ENCODE results near the gene E4F1.

E4F1 gene

GRCh38 chr16:2250652-2251295, 27.4 kb downstream of the E4F1 start:
- TF ChIP-seq MAX (IDR thresholded peaks at IDR 0.05; ENCODE audit: low read depth, low read length), result no peak
- no peak for TF ChIP-seq POLR2A (IDR thresholded peaks at IDR 0.05; ENCODE audit: extremely low read depth, insufficient read length)
- TF ChIP-seq, protein P1, sequence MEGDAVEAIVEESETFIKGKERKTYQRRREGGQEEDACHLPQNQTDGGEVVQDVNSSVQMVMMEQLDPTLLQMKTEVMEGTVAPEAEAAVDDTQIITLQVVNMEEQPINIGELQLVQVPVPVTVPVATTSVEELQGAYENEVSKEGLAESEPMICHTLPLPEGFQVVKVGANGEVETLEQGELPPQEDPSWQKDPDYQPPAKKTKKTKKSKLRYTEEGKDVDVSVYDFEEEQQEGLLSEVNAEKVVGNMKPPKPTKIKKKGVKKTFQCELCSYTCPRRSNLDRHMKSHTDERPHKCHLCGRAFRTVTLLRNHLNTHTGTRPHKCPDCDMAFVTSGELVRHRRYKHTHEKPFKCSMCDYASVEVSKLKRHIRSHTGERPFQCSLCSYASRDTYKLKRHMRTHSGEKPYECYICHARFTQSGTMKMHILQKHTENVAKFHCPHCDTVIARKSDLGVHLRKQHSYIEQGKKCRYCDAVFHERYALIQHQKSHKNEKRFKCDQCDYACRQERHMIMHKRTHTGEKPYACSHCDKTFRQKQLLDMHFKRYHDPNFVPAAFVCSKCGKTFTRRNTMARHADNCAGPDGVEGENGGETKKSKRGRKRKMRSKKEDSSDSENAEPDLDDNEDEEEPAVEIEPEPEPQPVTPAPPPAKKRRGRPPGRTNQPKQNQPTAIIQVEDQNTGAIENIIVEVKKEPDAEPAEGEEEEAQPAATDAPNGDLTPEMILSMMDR (IDR thresholded peaks at IDR 0.05; ENCODE audit: low read depth, low read length), result no peak
- TF ChIP-seq MYC (IDR thresholded peaks at IDR 0.05; ENCODE audit: low read depth, low read length), result no peak
- peak overlapping the region; percentile 76 for H3K4me3 ChIP-seq (ENCODE audit: low read depth, low read length)
- no peak for DNase-seq (ENCODE audit: low read depth)

DNA sequence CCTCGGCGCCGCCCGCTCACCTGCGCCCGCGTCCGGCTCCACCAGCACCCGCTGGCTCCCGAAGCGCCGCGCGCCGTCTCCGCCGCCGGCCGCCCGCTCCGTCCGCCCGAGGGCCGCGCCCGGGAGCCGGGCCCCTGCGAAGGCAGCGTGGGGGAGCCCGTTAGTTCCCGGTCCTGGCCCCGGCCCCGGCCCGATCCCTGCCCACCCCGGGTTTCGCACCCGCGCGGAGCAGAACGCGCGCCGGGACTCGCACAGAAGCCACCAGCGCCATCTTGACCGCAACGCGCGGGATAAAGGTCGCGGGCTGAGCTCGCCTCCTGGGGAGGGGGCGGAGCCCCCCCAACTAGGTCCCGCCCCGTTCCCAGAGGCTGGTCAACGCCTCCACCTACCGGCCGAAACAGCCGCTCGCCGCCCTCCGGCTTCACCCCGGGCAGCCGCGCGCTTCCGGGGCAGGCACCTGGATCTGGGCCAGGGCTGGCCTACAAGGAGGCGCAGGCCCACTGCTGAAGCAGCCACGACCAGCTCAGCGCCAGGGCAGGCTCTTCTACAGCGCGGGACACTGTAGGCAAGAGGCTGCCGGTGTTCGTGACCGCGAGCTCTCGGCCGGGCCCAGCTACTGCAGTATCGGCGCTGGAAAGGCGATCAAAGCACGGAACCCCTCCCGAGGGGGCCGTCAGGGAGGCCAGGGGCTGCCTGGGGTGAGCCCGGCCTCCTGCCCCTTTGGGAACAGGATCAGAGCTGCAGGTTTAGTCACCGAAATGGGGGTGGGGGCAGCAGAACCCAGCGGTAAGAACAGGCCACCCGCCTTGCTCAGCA, 28.1 kb downstream of the E4F1 start, which contains the start of gene ECI1:
Gene ECI1, minus strand, starts transcription at position 292 of the 816 bp plus-strand sequence. Its CDS starts 21 bp downstream, at position 271.
- TF ChIP-seq MAX (IDR thresholded peaks at IDR 0.05; ENCODE audit: low read depth, low read length) (peak; percentile 73), MYC (IDR thresholded peaks at IDR 0.05; ENCODE audit: low read depth, low read length) (peak; percentile 71), POLR2A (IDR thresholded peaks at IDR 0.05; ENCODE audit: extremely low read depth, insufficient read length) (peak; percentile 77)
- TF ChIP-seq, protein P1 (IDR thresholded peaks at IDR 0.05; ENCODE audit: low read depth, low read length), result peak; percentile 29
- H3K4me3 ChIP-seq (ENCODE audit: low read depth, low read length), result peak within 1 kb of the TSS; percentile 76
- peak; percentile 96 for DNase-seq (ENCODE audit: low read depth)

GRCh38 chr16:2252806-2253148, 29.4 kb downstream of the E4F1 start:
- TF ChIP-seq, protein P1 (IDR thresholded peaks at IDR 0.05; ENCODE audit: low read depth, low read length), result no peak
- TF ChIP-seq MAX (IDR thresholded peaks at IDR 0.05; ENCODE audit: low read depth, low read length) (no peak), POLR2A (IDR thresholded peaks at IDR 0.05; ENCODE audit: extremely low read depth, insufficient read length) (no peak), MYC (IDR thresholded peaks at IDR 0.05; ENCODE audit: low read depth, low read length) (no peak)

DNA sequence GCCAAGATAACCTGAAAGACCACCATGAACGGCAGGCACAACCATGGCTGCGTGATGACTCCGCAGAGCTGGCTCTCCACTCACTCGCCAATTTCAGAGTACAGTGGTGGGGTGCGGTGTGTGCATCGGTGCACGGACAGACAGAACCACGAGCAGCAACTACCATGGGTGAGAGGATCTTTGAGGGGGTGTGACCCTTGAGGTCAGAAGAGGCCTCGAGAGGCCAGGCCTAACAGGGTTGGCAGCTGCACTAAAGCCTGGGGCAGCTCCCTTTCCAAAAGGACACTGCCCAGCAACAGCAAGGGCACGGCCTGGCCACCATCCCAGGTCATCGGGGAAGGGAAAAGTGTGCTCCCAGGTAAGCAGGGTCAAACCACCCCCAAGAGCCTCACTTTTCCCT, 29.9 kb downstream of the E4F1 start:
- H3K4me3 ChIP-seq (ENCODE audit: low read depth, low read length), result no peak overlapping the region
- DNase-seq (ENCODE audit: low read depth), result no peak
- no peak for TF ChIP-seq MYC (IDR thresholded peaks at IDR 0.05; ENCODE audit: low read depth, low read length)
- no peak for TF ChIP-seq POLR2A (IDR thresholded peaks at IDR 0.05; ENCODE audit: extremely low read depth, insufficient read length)
- TF ChIP-seq, protein P1 (IDR thresholded peaks at IDR 0.05; ENCODE audit: low read depth, low read length), result no peak

More at GRCh38 chr16:2252806-2253148, 29.4 kb downstream of the E4F1 start:
- no peak for DNase-seq (ENCODE audit: low read depth)
- no peak overlapping the region for H3K4me3 ChIP-seq (ENCODE audit: low read depth, low read length)

GRCh38 chr16:2256531-2257140, 33.2 kb downstream of the E4F1 start:
- no peak for TF ChIP-seq MYC (IDR thresholded peaks at IDR 0.05; ENCODE audit: low read depth, low read length)
- TF ChIP-seq POLR2A (IDR thresholded peaks at IDR 0.05; ENCODE audit: extremely low read depth, insufficient read length), result no peak
- TF ChIP-seq, protein P1 (IDR thresholded peaks at IDR 0.05; ENCODE audit: low read depth, low read length), result no peak
- TF ChIP-seq MAX (IDR thresholded peaks at IDR 0.05; ENCODE audit: low read depth, low read length), result no peak
- no peak for DNase-seq (ENCODE audit: low read depth)
- no peak overlapping the region for H3K4me3 ChIP-seq (ENCODE audit: low read depth, low read length)

Measured in NB4 (cell line).